K562 (cell line): ENCODE data around the gene TTC28.

ENCODE experiments used
- BRF2 ChIP-seq: IDR thresholded peaks from 3 replicates; pipeline ENCODE4 v1.6.1; 2011; ENCODE audit warnings: borderline replicate concordance, mild to moderate bottlenecking; ENCODE audit not compliant: insufficient read length, insufficient read depth
- CTCF ChIP-seq, 3 experiments: IDR thresholded peaks in 2 of 3; conservative IDR thresholded peaks in 1 of 3; 2 replicates each; pipeline ENCODE4 v1.5.1; 2011 to 2012; ENCODE audit warnings: low read length in 3 of 3, mild to moderate bottlenecking in 3 of 3, control low read depth in 2 of 3, improper control_type of control experiment in 1 of 3, inconsistent platforms in 1 of 3, low read depth in 1 of 3, mixed read lengths in 1 of 3, moderate library complexity in 1 of 3; ENCODE audit not compliant: insufficient read depth in 2 of 3
- ESRRA ChIP-seq: fragments of 450-650 bp; IDR thresholded peaks from 2 replicates; pipeline ENCODE4 v1.6.1; 2014; ENCODE audit warnings: low read depth, mild to moderate bottlenecking, moderate library complexity, borderline replicate concordance
- EZH2 ChIP-seq: IDR thresholded peaks from 2 replicates; pipeline ENCODE4 v1.6.1; 2012; ENCODE audit warnings: low read depth, mild to moderate bottlenecking, inconsistent platforms, low read length, borderline replicate concordance
- FOXO4 ChIP-seq: fragments of 450-650 bp; formaldehyde crosslinking; IDR thresholded peaks from 2 replicates; pipeline ENCODE4 v1.4.0; 2020; ENCODE audit warnings: mild to moderate bottlenecking, moderate library complexity
- GABPA ChIP-seq: fragments of 200-800 bp; sonication (Bioruptor generic); conservative IDR thresholded peaks from 2 replicates; pipeline ENCODE4 v1.6.1; 2016; ENCODE audit warnings: low read depth, missing genetic modification characterization, missing compliant biosample characterization
- GABPB1 ChIP-seq: sonication (generic); formaldehyde crosslinking; IDR thresholded peaks from 2 replicates; pipeline ENCODE4 v1.8.0; 2022; ENCODE audit warnings: mild to moderate bottlenecking, missing genetic modification reagents
- HDAC2 ChIP-seq: fragments of 450-650 bp; IDR thresholded peaks from 2 replicates; pipeline ENCODE4 v1.6.1; 2016; ENCODE audit warnings: mild to moderate bottlenecking
- REST ChIP-seq, 2 experiments: fragments of 450-650 bp; formaldehyde crosslinking in 1 of 2; IDR thresholded peaks; 2 replicates each; pipeline versions ENCODE4 v1.4.0 to v1.6.1; 2014 to 2020; ENCODE audit warnings: mild to moderate bottlenecking in 2 of 2, borderline replicate concordance in 1 of 2, low read depth in 1 of 2
- RUNX1 ChIP-seq: sonication (generic); IDR thresholded peaks from 2 replicates; pipeline ENCODE4 v1.6.1; 2016; ENCODE audit warnings: antibody characterized with exemption, low read depth
- TRIM28 ChIP-seq: fragments of 450-650 bp; IDR thresholded peaks from 2 replicates; pipeline ENCODE4 v1.6.1; 2017
- ZNF354B ChIP-seq: fragments of 250-450 bp; sonication (Bioruptor Pico); IDR thresholded peaks from 2 replicates; pipeline ENCODE4 v1.4.0; 2020

- TF ChIP-seq TRIM28 (no peak), GABPB1 (CRISPR knock-in tag) (no peak), ESRRA (no peak), ZNF354B (CRISPR knock-in tag) (no peak), BRF2 (no peak), GABPA (tag) (no peak), RUNX1 (no peak), CTCF (IDR thresholded peaks at IDR 0.05 in 2 of 3, conservative IDR thresholded peaks at IDR 0.05 in 1 of 3; ENCODE audit: insufficient read depth in 2 of 3, low read depth in 1 of 3, low read length in 3 of 3) (no peak), EZH2 (no peak), FOXO4 (CRISPR knock-in tag) (no peak), REST (IDR thresholded peaks at IDR 0.05; ENCODE audit: borderline replicate concordance) (no peak), REST (CRISPR knock-in tag; IDR thresholded peaks at IDR 0.05; ENCODE audit: low read depth) (no peak), HDAC2 (no peak)
Measured at GRCh38 chr22:28428271-28428670, 251.4 kb downstream of the TTC28 start.
